OCI-LY1 (cell line): ENCODE results near the gene POLR3B.

ENCODE experiments used
- H2AFZ ChIP-seq: fragments of 200-600 bp; sonication (generic), shearing (Covaris generic); 2 replicates; pipeline ENCODE4 v1.6.0; 2014; ENCODE audit warnings: antibody characterized with exemption, mild to moderate bottlenecking, low read length
- H3F3A ChIP-seq: fragments of 200-600 bp; sonication (generic), shearing (Covaris generic); 2 replicates; pipeline ENCODE4 v1.6.0; 2014; ENCODE audit warnings: mild to moderate bottlenecking, antibody characterized with exemption, low read length, moderate library complexity; ENCODE audit not compliant: insufficient read depth
- H3K27ac ChIP-seq: fragments of 200-600 bp; sonication (generic); 2 replicates; pipeline ENCODE4 v1.5.1; 2014; ENCODE audit warnings: low read length, mixed run types, mild to moderate bottlenecking, low read depth; ENCODE audit not compliant: poor library complexity, severe bottlenecking
- H3K27me3 ChIP-seq: fragments of 200-600 bp; sonication (generic); 2 replicates; pipeline ENCODE4 v1.6.0; 2014; ENCODE audit warnings: antibody characterized with exemption, mild to moderate bottlenecking, low read length, moderate library complexity; ENCODE audit not compliant: insufficient read depth
- H3K36me3 ChIP-seq: fragments of 200-600 bp; sonication (generic); 2 replicates; pipeline ENCODE4 v1.6.1; 2014; ENCODE audit warnings: mild to moderate bottlenecking, antibody characterized with exemption, low read length, moderate library complexity, mixed read lengths; ENCODE audit not compliant: insufficient read depth
- H3K4me1 ChIP-seq: fragments of 200-600 bp; sonication (generic); 2 replicates; pipeline ENCODE4 v1.5.1; 2014; ENCODE audit warnings: mild to moderate bottlenecking, low read length, moderate library complexity; ENCODE audit not compliant: insufficient read depth, severe bottlenecking
- H3K4me2 ChIP-seq: fragments of 200-600 bp; sonication (generic), shearing (Covaris generic); 2 replicates; pipeline ENCODE4 v1.6.1; 2014; ENCODE audit warnings: low read length
- H3K4me3 ChIP-seq: fragments of 200-600 bp; sonication (generic); 2 replicates; pipeline ENCODE4 v1.5.1; 2014; ENCODE audit warnings: low read length, low read depth, mild to moderate bottlenecking, mixed read lengths; ENCODE audit not compliant: poor library complexity, severe bottlenecking
- H3K79me2 ChIP-seq: fragments of 200-600 bp; shearing (Covaris generic); 2 replicates; pipeline ENCODE4 v1.6.1; 2016; ENCODE audit warnings: mixed run types, low read length, mixed read lengths; ENCODE audit not compliant: insufficient read depth
- H3K9ac ChIP-seq: fragments of 200-600 bp; sonication (generic), shearing (Covaris generic); 2 replicates; pipeline ENCODE4 v1.6.1; 2014; ENCODE audit warnings: mild to moderate bottlenecking, low read length, mixed read lengths
- H3K9me2 ChIP-seq: fragments of 200-600 bp; sonication (generic), shearing (Covaris generic); 2 replicates; pipeline ENCODE4 v1.6.1; 2014; ENCODE audit warnings: low read depth, mild to moderate bottlenecking, low read length, mixed read lengths
- H3K9me3 ChIP-seq: fragments of 200-600 bp; shearing (Covaris generic); 2 replicates; pipeline ENCODE4 v1.6.1; 2014; ENCODE audit warnings: low read length, mixed read lengths
- H4K20me1 ChIP-seq: fragments of 200-600 bp; sonication (generic), shearing (Covaris generic); 2 replicates; pipeline ENCODE4 v1.6.0; 2016; ENCODE audit warnings: mild to moderate bottlenecking, low read length; ENCODE audit not compliant: insufficient read depth
- CTCF ChIP-seq: fragments of 200-600 bp; sonication (generic), shearing (Covaris generic); IDR thresholded peaks from 2 replicates; pipeline ENCODE4 v1.5.1; 2017; ENCODE audit warnings: mild to moderate bottlenecking, antibody characterized with exemption, low read length, moderate library complexity, mixed read lengths
- EZH2 ChIP-seq: fragments of 200-600 bp; sonication (generic), shearing (Covaris generic); IDR thresholded peaks from 2 replicates; pipeline ENCODE4 v1.8.0; 2017; ENCODE audit warnings: borderline replicate concordance, mixed run types, mild to moderate bottlenecking, antibody characterized with exemption, low read length, moderate library complexity, mixed read lengths

The POLR3B gene

GRCh38 chr12:106481246-106481645 lies 123.7 kb downstream of the POLR3B start:
- Histone ChIP-seq H3K4me2 (no peak overlapping the region), H3K9me2 (no peaks in the 10 kb centered on the region), H2AFZ (no peak overlapping the region), H3K36me3 (no peaks in the 10 kb centered on the region), H3F3A (no peaks in the 10 kb centered on the region), H3K4me1 (no peaks in the 10 kb centered on the region), H3K27me3 (no peaks in the 10 kb centered on the region), H3K27ac (no peak overlapping the region), H4K20me1 (no peaks in the 10 kb centered on the region), H3K79me2 (no peaks in the 10 kb centered on the region), H3K4me3 (no peak overlapping the region), H3K9me3 (no peaks in the 10 kb centered on the region), H3K9ac (no peak overlapping the region)
- TF ChIP-seq EZH2 (no peak), CTCF (no peak)

GRCh38 chr12:106487664-106488063 lies 130.1 kb downstream of the POLR3B start:
- no peaks in the 10 kb centered on the region for H3F3A ChIP-seq
- H3K4me2 ChIP-seq, result no peak overlapping the region
- H3K4me1 ChIP-seq, result no peaks in the 10 kb centered on the region
- H3K9ac ChIP-seq, result no peak overlapping the region
- H3K9me3 ChIP-seq, result no peaks in the 10 kb centered on the region
- no peaks in the 10 kb centered on the region for H3K36me3 ChIP-seq
- H3K4me3 ChIP-seq, result no peak overlapping the region
- H3K9me2 ChIP-seq, result no peaks in the 10 kb centered on the region
- no peak overlapping the region for H2AFZ ChIP-seq
- TF ChIP-seq EZH2, result no peak
- no peak for TF ChIP-seq CTCF
- H4K20me1 ChIP-seq, result no peaks in the 10 kb centered on the region
- no peaks in the 10 kb centered on the region for H3K79me2 ChIP-seq
- no peaks in the 10 kb centered on the region for H3K27me3 ChIP-seq
- H3K27ac ChIP-seq, result no peak overlapping the region

GRCh38 chr12:106488884-106489283 lies 131.3 kb downstream of the POLR3B start:
- Histone ChIP-seq H2AFZ (no peak overlapping the region), H3K9me2 (no peaks in the 10 kb centered on the region), H3K79me2 (no peaks in the 10 kb centered on the region), H3K9me3 (no peaks in the 10 kb centered on the region), H4K20me1 (no peaks in the 10 kb centered on the region), H3K27ac (no peak overlapping the region), H3K4me2 (no peak overlapping the region), H3K4me1 (no peaks in the 10 kb centered on the region), H3K36me3 (no peaks in the 10 kb centered on the region), H3K9ac (no peak overlapping the region), H3F3A (no peaks in the 10 kb centered on the region), H3K4me3 (no peak overlapping the region), H3K27me3 (no peaks in the 10 kb centered on the region)
- TF ChIP-seq EZH2, result no peak
- TF ChIP-seq CTCF, result no peak
